ENCODE results near the gene PTPRT.

PTPRT gene

GRCh38 chr20:42589976-42590639 lies 599.6 kb downstream of the PTPRT start:
- H3K27ac ChIP-seq (ENCODE audit: low read depth, low read length) = no peak overlapping the region
- H3K9me3 ChIP-seq (ENCODE audit: control insufficient read depth in 5 of 5, low read length in 5 of 5) = no peaks in the 10 kb centered on the region
- no peaks in the 10 kb centered on the region for H3K4me1 ChIP-seq (ENCODE audit: control insufficient read depth in 5 of 5, insufficient read depth in 5 of 5, low read length in 5 of 5)
- no peak overlapping the region for H3K4me3 ChIP-seq (ENCODE audit: low read depth in 1 of 5, low read length in 5 of 5)
- no peak overlapping the region for H3K9ac ChIP-seq (ENCODE audit: low read length in 5 of 5)
- H3K27me3 ChIP-seq (ENCODE audit: control insufficient read depth in 5 of 5, insufficient read depth in 4 of 5, low read length in 5 of 5) = peaks cover 0 to 2% (median 0%) of the 10 kb centered on the region in 5 donors
- H3K36me3 ChIP-seq (ENCODE audit: control insufficient read depth in 5 of 5, insufficient read depth in 5 of 5, low read length in 5 of 5) = no peaks in the 10 kb centered on the region

GRCh38 chr20:42588847-42589246 lies 600.9 kb downstream of the PTPRT start:
- H3K27ac ChIP-seq (ENCODE audit: low read depth, low read length) = no peak overlapping the region
- H3K9ac ChIP-seq (ENCODE audit: low read length in 5 of 5) = no peak overlapping the region
- H3K4me1 ChIP-seq (ENCODE audit: control insufficient read depth in 5 of 5, insufficient read depth in 5 of 5, low read length in 5 of 5) = no peaks in the 10 kb centered on the region

GRCh38 chr20:42587427-42587826 lies 602.3 kb downstream of the PTPRT start:
- Histone ChIP-seq H3K4me3 (ENCODE audit: low read depth in 1 of 5, low read length in 5 of 5) (no peak overlapping the region), H3K36me3 (ENCODE audit: control insufficient read depth in 5 of 5, insufficient read depth in 5 of 5, low read length in 5 of 5) (no peaks in the 10 kb centered on the region), H3K9ac (ENCODE audit: low read length in 5 of 5) (no peak overlapping the region), H3K27ac (ENCODE audit: low read depth, low read length) (no peak overlapping the region), H3K27me3 (ENCODE audit: control insufficient read depth in 5 of 5, insufficient read depth in 4 of 5, low read length in 5 of 5) (peaks cover 0 to 2% (median 0%) of the 10 kb centered on the region in 5 donors), H3K4me1 (ENCODE audit: control insufficient read depth in 5 of 5, insufficient read depth in 5 of 5, low read length in 5 of 5) (no peaks in the 10 kb centered on the region), H3K9me3 (ENCODE audit: control insufficient read depth in 5 of 5, low read length in 5 of 5) (no peaks in the 10 kb centered on the region)

More at GRCh38 chr20:42588847-42589246, 600.9 kb downstream of the PTPRT start:
- H3K36me3 ChIP-seq (ENCODE audit: control insufficient read depth in 5 of 5, insufficient read depth in 5 of 5, low read length in 5 of 5) = no peaks in the 10 kb centered on the region
- H3K9me3 ChIP-seq (ENCODE audit: control insufficient read depth in 5 of 5, low read length in 5 of 5) = no peaks in the 10 kb centered on the region
- H3K4me3 ChIP-seq (ENCODE audit: low read depth in 1 of 5, low read length in 5 of 5) = no peak overlapping the region
- H3K27me3 ChIP-seq (ENCODE audit: control insufficient read depth in 5 of 5, insufficient read depth in 4 of 5, low read length in 5 of 5) = peaks cover 0 to 2% (median 0%) of the 10 kb centered on the region in 5 donors

- H3K36me3 ChIP-seq (ENCODE audit: control insufficient read depth in 5 of 5, insufficient read depth in 5 of 5, low read length in 5 of 5) = no peaks in the 10 kb centered on the region
These were observed 608.4 kb downstream of the PTPRT start for GRCh38 chr20:42581311-42581710.

GRCh38 chr20:42576167-42576566 lies 613.5 kb downstream of the PTPRT start:
- peaks cover 0 to 3% (median 0%) of the 10 kb centered on the region in 5 donors for H3K27me3 ChIP-seq (ENCODE audit: control insufficient read depth in 5 of 5, insufficient read depth in 4 of 5, low read length in 5 of 5)
- H3K36me3 ChIP-seq (ENCODE audit: control insufficient read depth in 5 of 5, insufficient read depth in 5 of 5, low read length in 5 of 5) = no peaks in the 10 kb centered on the region
- H3K9ac ChIP-seq (ENCODE audit: low read length in 5 of 5) = no peak overlapping the region
- H3K27ac ChIP-seq (ENCODE audit: low read depth, low read length) = no peak overlapping the region
- peaks cover 0 to 17% (median 10%) of the 10 kb centered on the region in 5 donors for H3K9me3 ChIP-seq (ENCODE audit: control insufficient read depth in 5 of 5, low read length in 5 of 5)
- no peak overlapping the region for H3K4me3 ChIP-seq (ENCODE audit: low read depth in 1 of 5, low read length in 5 of 5)
- no peaks in the 10 kb centered on the region for H3K4me1 ChIP-seq (ENCODE audit: control insufficient read depth in 5 of 5, insufficient read depth in 5 of 5, low read length in 5 of 5)

More at GRCh38 chr20:42581311-42581710, 608.4 kb downstream of the PTPRT start:
- Histone ChIP-seq H3K27me3 (ENCODE audit: control insufficient read depth in 5 of 5, insufficient read depth in 4 of 5, low read length in 5 of 5) (peaks cover 0 to 3% (median 0%) of the 10 kb centered on the region in 5 donors), H3K4me3 (ENCODE audit: low read depth in 1 of 5, low read length in 5 of 5) (no peak overlapping the region), H3K27ac (ENCODE audit: low read depth, low read length) (no peak overlapping the region), H3K9ac (ENCODE audit: low read length in 5 of 5) (no peak overlapping the region), H3K4me1 (ENCODE audit: control insufficient read depth in 5 of 5, insufficient read depth in 5 of 5, low read length in 5 of 5) (no peaks in the 10 kb centered on the region), H3K9me3 (ENCODE audit: control insufficient read depth in 5 of 5, low read length in 5 of 5) (no peaks in the 10 kb centered on the region)

GRCh38 chr20:42572320-42573016 lies 617.2 kb downstream of the PTPRT start:
- Histone ChIP-seq H3K27ac (ENCODE audit: low read depth, low read length) (no peak overlapping the region), H3K4me3 (ENCODE audit: low read depth in 1 of 5, low read length in 5 of 5) (no peak overlapping the region), H3K36me3 (ENCODE audit: control insufficient read depth in 5 of 5, insufficient read depth in 5 of 5, low read length in 5 of 5) (no peaks in the 10 kb centered on the region), H3K9me3 (ENCODE audit: control insufficient read depth in 5 of 5, low read length in 5 of 5) (peaks cover 0 to 30% (median 13%) of the 10 kb centered on the region in 5 donors), H3K9ac (ENCODE audit: low read length in 5 of 5) (no peak overlapping the region), H3K4me1 (ENCODE audit: control insufficient read depth in 5 of 5, insufficient read depth in 5 of 5, low read length in 5 of 5) (no peaks in the 10 kb centered on the region), H3K27me3 (ENCODE audit: control insufficient read depth in 5 of 5, insufficient read depth in 4 of 5, low read length in 5 of 5) (peaks cover 0 to 3% (median 0%) of the 10 kb centered on the region in 5 donors)

GRCh38 chr20:42567409-42567808 lies 622.3 kb downstream of the PTPRT start:
- no peaks in the 10 kb centered on the region for H3K27me3 ChIP-seq (ENCODE audit: control insufficient read depth in 5 of 5, insufficient read depth in 4 of 5, low read length in 5 of 5)
- H3K36me3 ChIP-seq (ENCODE audit: control insufficient read depth in 5 of 5, insufficient read depth in 5 of 5, low read length in 5 of 5) = no peaks in the 10 kb centered on the region
- H3K9me3 ChIP-seq (ENCODE audit: control insufficient read depth in 5 of 5, low read length in 5 of 5) = peaks cover 0 to 24% (median 13%) of the 10 kb centered on the region in 5 donors
- H3K9ac ChIP-seq (ENCODE audit: low read length in 5 of 5) = no peak overlapping the region
- H3K4me3 ChIP-seq (ENCODE audit: low read depth in 1 of 5, low read length in 5 of 5) = no peak overlapping the region
- H3K4me1 ChIP-seq (ENCODE audit: control insufficient read depth in 5 of 5, insufficient read depth in 5 of 5, low read length in 5 of 5) = no peaks in the 10 kb centered on the region
- H3K27ac ChIP-seq (ENCODE audit: low read depth, low read length) = no peak overlapping the region

GRCh38 chr20:42565235-42565995 lies 624.3 kb downstream of the PTPRT start:
- no peak overlapping the region for H3K4me3 ChIP-seq (ENCODE audit: low read depth in 1 of 5, low read length in 5 of 5)
- H3K4me1 ChIP-seq (ENCODE audit: control insufficient read depth in 5 of 5, insufficient read depth in 5 of 5, low read length in 5 of 5) = no peaks in the 10 kb centered on the region
- peaks cover 0 to 6% (median 3%) of the 10 kb centered on the region in 5 donors for H3K9me3 ChIP-seq (ENCODE audit: control insufficient read depth in 5 of 5, low read length in 5 of 5)
- H3K27ac ChIP-seq (ENCODE audit: low read depth, low read length) = no peak overlapping the region
- peaks cover 0 to 4% (median 0%) of the 10 kb centered on the region in 5 donors for H3K27me3 ChIP-seq (ENCODE audit: control insufficient read depth in 5 of 5, insufficient read depth in 4 of 5, low read length in 5 of 5)
- H3K9ac ChIP-seq (ENCODE audit: low read length in 5 of 5) = no peak overlapping the region
- H3K36me3 ChIP-seq (ENCODE audit: control insufficient read depth in 5 of 5, insufficient read depth in 5 of 5, low read length in 5 of 5) = no peaks in the 10 kb centered on the region

- no peaks in the 10 kb centered on the region for H3K36me3 ChIP-seq (ENCODE audit: control insufficient read depth in 5 of 5, insufficient read depth in 5 of 5, low read length in 5 of 5)
- no peak overlapping the region for H3K4me3 ChIP-seq (ENCODE audit: low read depth in 1 of 5, low read length in 5 of 5)
- no peak overlapping the region for H3K27ac ChIP-seq (ENCODE audit: low read depth, low read length)
- no peaks in the 10 kb centered on the region for H3K9me3 ChIP-seq (ENCODE audit: control insufficient read depth in 5 of 5, low read length in 5 of 5)
- no peak overlapping the region for H3K9ac ChIP-seq (ENCODE audit: low read length in 5 of 5)
- no peaks in the 10 kb centered on the region for H3K4me1 ChIP-seq (ENCODE audit: control insufficient read depth in 5 of 5, insufficient read depth in 5 of 5, low read length in 5 of 5)
- peaks cover 0 to 7% (median 0%) of the 10 kb centered on the region in 5 donors for H3K27me3 ChIP-seq (ENCODE audit: control insufficient read depth in 5 of 5, insufficient read depth in 4 of 5, low read length in 5 of 5)
These were observed 630.0 kb downstream of the PTPRT start for GRCh38 chr20:42559665-42560064.

GRCh38 chr20:42556575-42556974 lies 633.1 kb downstream of the PTPRT start:
- H3K27ac ChIP-seq (ENCODE audit: low read depth, low read length) = no peak overlapping the region
- H3K27me3 ChIP-seq (ENCODE audit: control insufficient read depth in 5 of 5, insufficient read depth in 4 of 5, low read length in 5 of 5) = peaks cover 0 to 7% (median 0%) of the 10 kb centered on the region in 5 donors
- no peak overlapping the region for H3K9ac ChIP-seq (ENCODE audit: low read length in 5 of 5)
- no peaks in the 10 kb centered on the region for H3K4me1 ChIP-seq (ENCODE audit: control insufficient read depth in 5 of 5, insufficient read depth in 5 of 5, low read length in 5 of 5)
- no peak overlapping the region for H3K4me3 ChIP-seq (ENCODE audit: low read depth in 1 of 5, low read length in 5 of 5)
- no peaks in the 10 kb centered on the region for H3K9me3 ChIP-seq (ENCODE audit: control insufficient read depth in 5 of 5, low read length in 5 of 5)
- H3K36me3 ChIP-seq (ENCODE audit: control insufficient read depth in 5 of 5, insufficient read depth in 5 of 5, low read length in 5 of 5) = no peaks in the 10 kb centered on the region
